SKM-1 (cell line): ENCODE results near the gene PAPOLG.
"Not testable (repeated sequence)": the region's sequence is repeated elsewhere in the genome, so short reads cannot be mapped to it uniquely, and the experiment has no call there.

Experiments used
- DNase-seq: peaks from one replicate; lab custom pipeline; 2025; ENCODE audit not compliant: unreplicated experiment; lab: John Stamatoyannopoulos, UW

Gene PAPOLG

DNA sequence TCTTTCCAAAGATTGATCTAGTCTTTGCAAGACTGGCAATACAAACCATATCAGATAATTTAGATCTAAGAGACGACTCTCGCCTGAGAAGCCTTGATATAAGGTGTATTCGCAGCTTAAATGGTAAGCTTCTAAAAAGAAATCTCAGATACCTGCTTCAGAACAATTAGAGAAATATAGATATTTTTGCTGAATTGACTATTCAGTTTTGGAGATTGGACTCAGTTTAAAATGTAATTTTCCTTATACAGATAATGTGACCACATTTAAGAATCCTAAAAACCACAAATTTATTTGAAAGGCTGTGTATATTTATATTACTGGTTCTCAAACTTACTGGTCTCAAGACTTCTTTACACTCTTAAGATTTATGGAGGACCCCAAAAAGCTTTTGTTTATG, 15.4 kb downstream of the PAPOLG start:
- DNase-seq = no peak

GRCh38 chr2:60775048-60775639, 19.1 kb downstream of the PAPOLG start:
- DNase-seq = no peak

- DNase-seq = no peak
Measured at GRCh38 chr2:60778352-60778751, 22.3 kb downstream of the PAPOLG start.

DNA sequence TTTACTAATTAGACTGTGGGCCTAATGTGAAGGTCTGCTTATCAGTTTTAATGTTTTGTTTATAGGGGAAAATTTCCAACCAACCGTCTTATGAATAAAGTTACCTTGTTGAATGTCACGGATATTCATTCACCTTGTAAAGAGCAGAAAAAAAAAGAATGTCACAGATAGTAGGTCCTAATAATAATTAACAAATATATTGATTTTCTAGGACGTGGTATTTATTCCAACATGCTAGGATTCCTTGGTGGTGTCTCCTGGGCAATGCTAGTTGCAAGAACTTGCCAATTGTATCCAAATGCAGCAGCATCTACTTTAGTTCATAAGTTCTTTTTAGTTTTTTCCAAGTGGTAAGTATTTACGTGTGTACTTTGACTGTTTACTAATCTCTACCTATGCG, 23.4 kb downstream of the PAPOLG start:
- DNase-seq = no peak

- no peak for DNase-seq
Measured at GRCh38 chr2:60780721-60781120, 24.7 kb downstream of the PAPOLG start.

- DNase-seq = no peak
Measured at GRCh38 chr2:60793169-60793568, 37.1 kb downstream of the PAPOLG start.

GRCh38 chr2:60794271-60794863, 38.3 kb downstream of the PAPOLG start:
- DNase-seq = peak; percentile 45

GRCh38 chr2:60796573-60797509, 40.8 kb downstream of the PAPOLG start:
- peak; percentile 96 for DNase-seq

GRCh38 chr2:60804473-60804872, 48.4 kb downstream of the PAPOLG start:
- DNase-seq = no peak

- no peak for DNase-seq
Measured at GRCh38 chr2:60806595-60806987, 50.5 kb downstream of the PAPOLG start.

DNA sequence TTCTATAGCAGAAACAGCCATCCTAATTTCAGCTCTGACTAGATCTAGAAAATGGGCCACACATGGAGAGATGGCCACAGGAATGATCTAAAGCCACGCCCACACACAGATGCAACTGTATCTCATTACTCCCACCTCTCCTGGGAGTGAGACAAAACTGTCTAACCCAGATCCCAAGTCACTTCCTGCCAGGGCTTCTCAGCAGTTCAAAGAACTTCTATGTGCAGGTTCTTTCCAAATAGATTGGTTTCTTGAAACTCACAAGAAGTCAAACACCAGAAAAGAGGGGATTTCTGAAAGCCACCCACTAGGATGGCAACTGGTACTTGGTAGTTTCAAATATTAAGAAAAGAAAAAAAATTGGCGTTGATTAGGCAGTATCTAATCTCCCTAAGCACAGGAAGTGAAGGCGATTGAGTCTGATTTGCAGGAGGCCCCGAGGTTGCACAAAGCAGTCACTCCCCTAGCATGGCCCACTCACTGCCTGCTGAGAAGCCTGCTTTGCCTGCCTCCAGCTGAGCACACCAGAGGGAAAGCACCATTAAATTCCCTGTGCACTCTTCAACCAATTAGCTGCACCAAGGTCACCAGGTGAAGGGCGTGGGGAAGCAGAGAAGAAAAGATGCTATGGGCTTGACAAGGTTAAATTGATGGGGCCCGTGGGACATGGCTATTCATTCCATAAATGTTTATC, 51.1 kb downstream of the PAPOLG start:
- DNase-seq = no peak

DNA sequence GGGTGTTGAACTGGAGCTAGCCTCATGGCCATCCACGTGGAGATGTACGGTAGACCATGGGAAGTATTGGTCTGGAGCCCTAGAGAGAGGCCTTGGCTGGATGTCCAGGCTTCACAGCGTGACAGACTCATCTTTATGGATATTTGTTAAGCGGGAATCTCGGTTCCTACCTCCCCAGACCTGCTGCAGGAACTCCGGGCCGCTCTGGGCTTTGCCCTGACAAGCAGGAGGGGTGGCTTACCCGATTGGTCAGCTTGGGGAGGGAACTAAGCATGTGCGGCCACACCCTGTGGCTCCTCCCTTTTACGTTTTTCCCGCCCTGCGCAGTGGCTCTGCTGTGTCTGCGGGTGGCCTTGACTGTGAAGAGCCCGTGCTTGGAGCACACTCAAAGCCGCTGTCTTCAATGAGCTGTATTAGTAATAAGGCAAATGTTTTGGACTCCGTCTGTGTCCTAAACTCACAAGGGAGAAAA, 52.3 kb downstream of the PAPOLG start:
- DNase-seq = no peak

- no peak for DNase-seq
Measured at GRCh38 chr2:60811491-60812375, 55.7 kb downstream of the PAPOLG start.

DNA sequence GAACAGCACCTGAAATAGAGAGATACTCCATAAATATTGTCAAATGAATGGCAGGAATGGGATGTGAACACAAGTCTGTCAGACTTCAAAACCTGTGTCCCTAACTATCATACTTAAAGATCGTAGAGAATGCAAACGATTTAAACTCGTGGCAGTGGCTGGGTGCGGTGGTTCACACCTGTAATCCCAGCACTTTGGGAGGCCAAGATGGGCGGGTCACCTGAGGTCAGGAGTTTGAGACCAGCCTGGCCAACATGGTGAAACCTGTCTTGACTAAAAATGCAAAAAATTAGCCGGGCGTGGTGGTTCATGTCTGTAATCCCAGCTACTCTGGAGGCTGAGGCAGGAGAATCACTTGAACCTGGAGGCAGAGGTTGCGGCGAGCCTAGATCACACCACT, 61.1 kb downstream of the PAPOLG start:
- DNase-seq = not testable (repeated sequence)

DNA sequence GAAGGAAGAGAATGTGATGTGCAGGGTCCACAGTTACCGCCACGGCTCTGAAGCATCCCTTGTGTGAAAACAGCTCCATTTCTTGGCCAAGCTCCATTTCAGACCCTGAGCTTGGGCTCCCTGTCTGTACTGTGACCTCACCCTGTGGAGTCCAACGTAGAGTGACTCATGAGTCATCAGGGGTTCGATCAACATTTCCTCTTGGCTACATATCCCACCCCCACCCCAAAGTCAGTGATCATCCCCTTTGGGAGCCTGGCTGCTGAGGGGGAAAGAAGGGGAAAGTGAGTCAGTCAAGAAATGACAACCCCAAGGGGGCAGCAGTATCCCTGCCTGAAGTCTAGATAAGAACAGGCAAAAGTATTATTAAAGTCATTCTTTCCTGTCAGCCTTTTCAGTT, 62.2 kb downstream of the PAPOLG start:
- no peak for DNase-seq

DNA sequence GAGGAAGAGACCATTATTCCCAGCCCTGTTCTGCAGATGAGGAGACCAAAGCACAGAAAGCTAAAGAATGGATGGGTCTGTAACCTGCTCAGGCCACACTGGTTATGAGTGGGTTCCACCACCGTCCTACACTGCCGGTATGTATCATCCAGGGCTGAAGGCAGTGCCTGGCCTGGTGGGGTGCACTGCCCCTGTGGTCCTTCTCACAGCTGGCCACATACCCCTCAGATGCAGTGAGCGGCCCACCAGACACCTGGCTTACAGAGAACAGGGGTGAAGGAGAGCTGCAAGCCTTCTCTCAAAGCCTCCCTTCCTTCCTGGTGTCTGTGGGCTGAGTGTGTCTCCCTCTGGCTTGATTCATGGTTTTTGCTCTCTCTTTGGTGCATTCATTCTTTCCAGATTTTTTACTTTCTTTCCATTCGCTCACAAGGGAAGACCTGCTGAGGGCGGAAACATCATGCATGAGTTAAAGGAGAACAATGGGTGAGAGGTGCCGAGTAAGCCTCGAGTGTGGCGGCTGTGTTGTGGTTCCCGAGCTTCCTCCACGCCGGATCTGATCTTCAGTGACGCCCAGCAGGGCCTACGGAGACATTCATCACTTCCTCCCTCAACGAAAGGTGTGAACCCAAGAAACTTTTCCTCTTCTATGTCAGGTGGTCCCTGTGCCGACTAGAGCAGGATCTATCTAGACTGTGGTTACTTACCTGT, 63.2 kb downstream of the PAPOLG start:
- no peak for DNase-seq

- no peak for DNase-seq
Measured at GRCh38 chr2:60819936-60820335, 63.9 kb downstream of the PAPOLG start.

DNA sequence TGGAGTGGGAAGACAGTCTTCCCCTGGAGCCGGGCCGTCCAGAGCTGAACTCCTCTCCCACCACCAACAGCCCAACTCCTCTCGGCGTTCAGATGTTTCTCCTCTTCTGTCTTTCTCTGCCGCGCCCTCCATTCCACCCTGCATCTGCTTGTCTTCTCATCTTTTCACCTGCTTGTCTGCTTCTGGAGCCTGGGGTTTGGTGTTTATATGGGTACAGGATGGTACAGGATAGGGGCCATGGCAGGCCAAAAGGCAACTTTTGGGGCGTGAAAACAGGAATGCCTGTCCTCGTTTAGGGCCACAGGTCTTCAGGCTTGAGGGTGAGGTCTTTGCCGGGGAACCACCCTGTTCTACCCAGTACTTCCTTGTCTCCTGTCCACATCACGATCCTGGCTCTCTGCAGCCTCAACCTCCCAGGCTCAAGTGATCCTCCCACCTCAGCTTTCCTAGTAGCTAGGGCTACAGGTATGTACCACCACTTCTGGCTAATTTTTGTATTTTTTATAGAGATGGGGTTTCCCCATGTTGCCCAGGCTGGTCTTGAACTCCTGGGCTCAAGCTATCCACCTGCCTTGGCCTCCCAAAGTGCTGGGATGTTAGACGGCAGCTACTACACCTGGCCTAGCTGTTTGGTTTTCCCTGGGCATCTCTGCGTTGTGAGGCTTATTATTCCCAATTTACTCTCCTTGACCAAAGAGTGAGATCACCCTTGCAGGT, 64.5 kb downstream of the PAPOLG start:
- DNase-seq = no peak

GRCh38 chr2:60821133-60821469, 65.0 kb downstream of the PAPOLG start:
- DNase-seq = no peak
